Liver (tissue), 9 donors: ENCODE measurements around the gene SLC22A6. TPM values are rescaled to one million over a fixed set of nuclear protein-coding genes. Genes with fewer than 3 reads are reported as not detected.

Source experiments
- DNase-seq: peaks from one replicate; pipeline ENCODE4 v3.0.0-alpha.2; 2017; ENCODE audit warnings: low spot score
- H3K27ac ChIP-seq, 2 donors: one replicate each; pipeline ENCODE4 v1.7.0; 2013; ENCODE audit warnings: inconsistent platforms in 2 of 2, low read length in 2 of 2, control low read depth in 1 of 2, low read depth in 1 of 2, mild to moderate bottlenecking in 1 of 2
- H3K27me3 ChIP-seq, 4 donors: one replicate each; pipeline versions ENCODE4 v1.6.1 to v1.7.0; 2013; ENCODE audit warnings: low read length in 3 of 4, inconsistent platforms in 1 of 4, mild to moderate bottlenecking in 1 of 4, moderate library complexity in 1 of 4; ENCODE audit not compliant: control insufficient read depth in 4 of 4, insufficient read depth in 4 of 4
- H3K36me3 ChIP-seq, 4 donors: one replicate each; pipeline versions ENCODE4 v1.6.1 to v1.7.0; 2013; ENCODE audit warnings: low read length in 3 of 4, mild to moderate bottlenecking in 3 of 4, low read depth in 1 of 4, moderate library complexity in 1 of 4; ENCODE audit not compliant: control insufficient read depth in 4 of 4, insufficient read depth in 3 of 4
- H3K4me1 ChIP-seq, 4 donors: one replicate each; pipeline versions ENCODE4 v1.6.1 to v1.7.0; 2013; ENCODE audit warnings: low read length in 3 of 4, mild to moderate bottlenecking in 3 of 4, moderate library complexity in 1 of 4; ENCODE audit not compliant: control insufficient read depth in 4 of 4, insufficient read depth in 4 of 4
- H3K4me3 ChIP-seq, 3 donors: one replicate each; pipeline versions ENCODE4 v1.6.1 to v1.7.0; 2013; ENCODE audit warnings: low read length in 3 of 3, control low read depth in 1 of 3, low read depth in 1 of 3, mild to moderate bottlenecking in 1 of 3
- H3K9ac ChIP-seq, 2 donors: one replicate each; pipeline ENCODE4 v1.7.0; 2013; ENCODE audit warnings: low read length in 2 of 2, mild to moderate bottlenecking in 2 of 2, moderate library complexity in 2 of 2, control low read depth in 1 of 2, low read depth in 1 of 2
- H3K9me3 ChIP-seq, 4 donors: one replicate each; pipeline versions ENCODE4 v1.6.1 to v1.7.0; 2013; ENCODE audit warnings: low read length in 3 of 4; ENCODE audit not compliant: control insufficient read depth in 4 of 4
- EGR1 ChIP-seq, 2 donors: IDR thresholded peaks; 2 replicates each; pipeline ENCODE4 v1.6.1; 2016 to 2018; ENCODE audit warnings: antibody characterized with exemption in 2 of 2, low read depth in 2 of 2
- FOXA1 ChIP-seq: IDR thresholded peaks from 2 replicates; pipeline ENCODE4 v1.6.1; 2016; ENCODE audit warnings: antibody characterized with exemption
- FOXA2 ChIP-seq: IDR thresholded peaks from 2 replicates; pipeline ENCODE4 v1.6.1; 2016; ENCODE audit warnings: antibody characterized with exemption
- GABPA ChIP-seq, 2 donors: IDR thresholded peaks in 1 of 2; conservative IDR thresholded peaks in 1 of 2; 2 replicates each; pipeline ENCODE4 v1.6.1; 2016; ENCODE audit warnings: antibody characterized with exemption in 2 of 2, mild to moderate bottlenecking in 1 of 2, moderate library complexity in 1 of 2
- HNF4A ChIP-seq, 2 donors: conservative IDR thresholded peaks; 2 replicates each; pipeline ENCODE4 v1.6.1; 2016; ENCODE audit warnings: antibody characterized with exemption in 2 of 2, mild to moderate bottlenecking in 2 of 2
- HNF4G ChIP-seq: IDR thresholded peaks from 2 replicates; pipeline ENCODE4 v1.6.1; 2016; ENCODE audit warnings: antibody characterized with exemption
- JUND ChIP-seq, 2 donors: IDR thresholded peaks; 2 replicates each; pipeline ENCODE4 v1.6.1; 2016; ENCODE audit warnings: antibody characterized with exemption in 2 of 2
- NR2F2 ChIP-seq: IDR thresholded peaks from 2 replicates; pipeline ENCODE4 v1.6.1; 2016; ENCODE audit warnings: antibody characterized with exemption
- RAD21 ChIP-seq, 2 donors: IDR thresholded peaks; 2 replicates each; pipeline ENCODE4 v1.6.1; 2016; ENCODE audit warnings: antibody characterized with exemption in 2 of 2, mild to moderate bottlenecking in 2 of 2
- RXRA ChIP-seq, 2 donors: IDR thresholded peaks; 2 replicates each; pipeline ENCODE4 v1.6.1; 2017 to 2018; ENCODE audit warnings: antibody characterized with exemption in 2 of 2, mild to moderate bottlenecking in 1 of 2
- SP1 ChIP-seq: IDR thresholded peaks from 2 replicates; pipeline ENCODE4 v1.6.1; 2018; ENCODE audit warnings: antibody characterized with exemption, mild to moderate bottlenecking
- TAF1 ChIP-seq: conservative IDR thresholded peaks from 2 replicates; pipeline ENCODE4 v1.6.1; 2016; ENCODE audit warnings: antibody characterized with exemption, mild to moderate bottlenecking
- YY1 ChIP-seq: IDR thresholded peaks from 2 replicates; pipeline ENCODE4 v1.6.1; 2016; ENCODE audit warnings: antibody characterized with exemption, mild to moderate bottlenecking
- WGBS: extraction: QIAGEN DNeasy Blood & Tissue Kit; methylation state at CpG from one replicate; pipeline ENCODE4 v1.1.7; 2013; 5-methylcytosine and 5-hydroxymethylcytosine counted together
- polyA plus RNA-seq, 2 donors: library from polyadenylated mRNA; stranded (reverse) in 1 of 2; unstranded in 1 of 2; fragments of 200-250 nt in 1 of 2; fragments of >200 nt in 1 of 2; fragmentation: Nextera tagmentation in 1 of 2; extraction: Ambion mirVana in 1 of 2; gene quantifications; one replicate each; pipeline versions ENCODE4 v1.2.1 to v1.2.3, GENCODE V29; 2013 to 2015
- total RNA-seq, 2 donors: library from RNA; depleted of rRNA; stranded (reverse); fragments of >200 nt; gene quantifications; one replicate each; pipeline ENCODE4 v1.2.3, GENCODE V29; 2014
- TF ChIP-seq, protein P1 (sequence below): IDR thresholded peaks from 2 replicates; pipeline ENCODE4 v1.6.1; 2016; ENCODE audit warnings: antibody characterized with exemption, mild to moderate bottlenecking
- TF ChIP-seq, protein P2 (sequence below): fragments of 150-350 bp; IDR thresholded peaks from 2 replicates; pipeline ENCODE4 v1.5.1; 2017; ENCODE audit warnings: improper control_type of control experiment, low read depth, low read length; ENCODE audit not compliant: missing input control
- TF ChIP-seq, protein P3 (sequence below): IDR thresholded peaks from 2 replicates; pipeline ENCODE4 v1.6.1; 2016; ENCODE audit warnings: antibody characterized with exemption
- TF ChIP-seq, protein P4 (sequence below): IDR thresholded peaks from 2 replicates; pipeline ENCODE4 v1.6.1; 2016; ENCODE audit warnings: antibody characterized with exemption
- TF ChIP-seq, protein P5 (sequence below): IDR thresholded peaks from 2 replicates; pipeline ENCODE4 v1.6.1; 2016; ENCODE audit warnings: antibody characterized with exemption
- donor health status: healthy.
- donor health status: healthy.
- donor health status: healthy.
- donor health status: healthy.
- donor health status: healthy.

The SLC22A6 gene
- total and polyA plus RNA-seq, 4 donors: not detected

DNA sequence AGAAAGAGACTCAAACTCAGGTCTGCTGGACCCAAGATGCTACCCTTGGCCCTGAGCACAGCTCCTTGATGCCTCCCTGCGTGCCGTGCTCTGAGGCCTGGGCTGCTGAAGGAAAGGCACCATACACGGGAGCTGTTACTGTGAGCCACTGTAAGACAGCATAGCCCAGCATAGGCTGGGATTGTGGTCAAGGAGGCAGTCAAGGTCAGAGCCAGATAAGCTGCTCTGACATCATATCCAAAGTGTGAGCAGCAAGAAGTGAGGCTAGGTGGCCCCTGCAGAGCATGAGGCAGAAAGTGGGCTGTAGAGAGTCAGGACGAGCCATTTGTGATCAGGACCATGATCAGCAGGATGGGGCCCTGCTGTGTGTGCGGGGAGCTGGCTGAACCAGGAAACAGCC, 23.2 kb upstream of the SLC22A6 start:
- DNase-seq: no peak
- TF ChIP-seq, protein P1, sequence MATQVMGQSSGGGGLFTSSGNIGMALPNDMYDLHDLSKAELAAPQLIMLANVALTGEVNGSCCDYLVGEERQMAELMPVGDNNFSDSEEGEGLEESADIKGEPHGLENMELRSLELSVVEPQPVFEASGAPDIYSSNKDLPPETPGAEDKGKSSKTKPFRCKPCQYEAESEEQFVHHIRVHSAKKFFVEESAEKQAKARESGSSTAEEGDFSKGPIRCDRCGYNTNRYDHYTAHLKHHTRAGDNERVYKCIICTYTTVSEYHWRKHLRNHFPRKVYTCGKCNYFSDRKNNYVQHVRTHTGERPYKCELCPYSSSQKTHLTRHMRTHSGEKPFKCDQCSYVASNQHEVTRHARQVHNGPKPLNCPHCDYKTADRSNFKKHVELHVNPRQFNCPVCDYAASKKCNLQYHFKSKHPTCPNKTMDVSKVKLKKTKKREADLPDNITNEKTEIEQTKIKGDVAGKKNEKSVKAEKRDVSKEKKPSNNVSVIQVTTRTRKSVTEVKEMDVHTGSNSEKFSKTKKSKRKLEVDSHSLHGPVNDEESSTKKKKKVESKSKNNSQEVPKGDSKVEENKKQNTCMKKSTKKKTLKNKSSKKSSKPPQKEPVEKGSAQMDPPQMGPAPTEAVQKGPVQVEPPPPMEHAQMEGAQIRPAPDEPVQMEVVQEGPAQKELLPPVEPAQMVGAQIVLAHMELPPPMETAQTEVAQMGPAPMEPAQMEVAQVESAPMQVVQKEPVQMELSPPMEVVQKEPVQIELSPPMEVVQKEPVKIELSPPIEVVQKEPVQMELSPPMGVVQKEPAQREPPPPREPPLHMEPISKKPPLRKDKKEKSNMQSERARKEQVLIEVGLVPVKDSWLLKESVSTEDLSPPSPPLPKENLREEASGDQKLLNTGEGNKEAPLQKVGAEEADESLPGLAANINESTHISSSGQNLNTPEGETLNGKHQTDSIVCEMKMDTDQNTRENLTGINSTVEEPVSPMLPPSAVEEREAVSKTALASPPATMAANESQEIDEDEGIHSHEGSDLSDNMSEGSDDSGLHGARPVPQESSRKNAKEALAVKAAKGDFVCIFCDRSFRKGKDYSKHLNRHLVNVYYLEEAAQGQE: no peak
- TF ChIP-seq HNF4G: no peak
- no peak for TF ChIP-seq TAF1
- TF ChIP-seq, protein P2, sequence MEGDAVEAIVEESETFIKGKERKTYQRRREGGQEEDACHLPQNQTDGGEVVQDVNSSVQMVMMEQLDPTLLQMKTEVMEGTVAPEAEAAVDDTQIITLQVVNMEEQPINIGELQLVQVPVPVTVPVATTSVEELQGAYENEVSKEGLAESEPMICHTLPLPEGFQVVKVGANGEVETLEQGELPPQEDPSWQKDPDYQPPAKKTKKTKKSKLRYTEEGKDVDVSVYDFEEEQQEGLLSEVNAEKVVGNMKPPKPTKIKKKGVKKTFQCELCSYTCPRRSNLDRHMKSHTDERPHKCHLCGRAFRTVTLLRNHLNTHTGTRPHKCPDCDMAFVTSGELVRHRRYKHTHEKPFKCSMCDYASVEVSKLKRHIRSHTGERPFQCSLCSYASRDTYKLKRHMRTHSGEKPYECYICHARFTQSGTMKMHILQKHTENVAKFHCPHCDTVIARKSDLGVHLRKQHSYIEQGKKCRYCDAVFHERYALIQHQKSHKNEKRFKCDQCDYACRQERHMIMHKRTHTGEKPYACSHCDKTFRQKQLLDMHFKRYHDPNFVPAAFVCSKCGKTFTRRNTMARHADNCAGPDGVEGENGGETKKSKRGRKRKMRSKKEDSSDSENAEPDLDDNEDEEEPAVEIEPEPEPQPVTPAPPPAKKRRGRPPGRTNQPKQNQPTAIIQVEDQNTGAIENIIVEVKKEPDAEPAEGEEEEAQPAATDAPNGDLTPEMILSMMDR: no peak
- TF ChIP-seq FOXA2: no peak
- TF ChIP-seq NR2F2: no peak
- TF ChIP-seq EGR1 (IDR thresholded peaks at IDR 0.05; ENCODE audit: low read depth in 2 of 2): no peak
- TF ChIP-seq JUND (IDR thresholded peaks at IDR 0.05): no peak
- no peak for TF ChIP-seq RXRA (IDR thresholded peaks at IDR 0.05)
- TF ChIP-seq YY1: no peak
- no peak for TF ChIP-seq SP1
- no peak for TF ChIP-seq HNF4A (conservative IDR thresholded peaks at IDR 0.05)
- no peak for TF ChIP-seq RAD21 (IDR thresholded peaks at IDR 0.05)
- TF ChIP-seq, protein P3, sequence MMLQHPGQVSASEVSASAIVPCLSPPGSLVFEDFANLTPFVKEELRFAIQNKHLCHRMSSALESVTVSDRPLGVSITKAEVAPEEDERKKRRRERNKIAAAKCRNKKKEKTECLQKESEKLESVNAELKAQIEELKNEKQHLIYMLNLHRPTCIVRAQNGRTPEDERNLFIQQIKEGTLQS: no peak
- TF ChIP-seq, protein P4, sequence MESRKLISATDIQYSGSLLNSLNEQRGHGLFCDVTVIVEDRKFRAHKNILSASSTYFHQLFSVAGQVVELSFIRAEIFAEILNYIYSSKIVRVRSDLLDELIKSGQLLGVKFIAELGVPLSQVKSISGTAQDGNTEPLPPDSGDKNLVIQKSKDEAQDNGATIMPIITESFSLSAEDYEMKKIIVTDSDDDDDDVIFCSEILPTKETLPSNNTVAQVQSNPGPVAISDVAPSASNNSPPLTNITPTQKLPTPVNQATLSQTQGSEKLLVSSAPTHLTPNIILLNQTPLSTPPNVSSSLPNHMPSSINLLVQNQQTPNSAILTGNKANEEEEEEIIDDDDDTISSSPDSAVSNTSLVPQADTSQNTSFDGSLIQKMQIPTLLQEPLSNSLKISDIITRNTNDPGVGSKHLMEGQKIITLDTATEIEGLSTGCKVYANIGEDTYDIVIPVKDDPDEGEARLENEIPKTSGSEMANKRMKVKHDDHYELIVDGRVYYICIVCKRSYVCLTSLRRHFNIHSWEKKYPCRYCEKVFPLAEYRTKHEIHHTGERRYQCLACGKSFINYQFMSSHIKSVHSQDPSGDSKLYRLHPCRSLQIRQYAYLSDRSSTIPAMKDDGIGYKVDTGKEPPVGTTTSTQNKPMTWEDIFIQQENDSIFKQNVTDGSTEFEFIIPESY: no peak
- TF ChIP-seq, protein P5, sequence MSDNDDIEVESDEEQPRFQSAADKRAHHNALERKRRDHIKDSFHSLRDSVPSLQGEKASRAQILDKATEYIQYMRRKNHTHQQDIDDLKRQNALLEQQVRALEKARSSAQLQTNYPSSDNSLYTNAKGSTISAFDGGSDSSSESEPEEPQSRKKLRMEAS: no peak
- no peak for TF ChIP-seq FOXA1
- TF ChIP-seq GABPA (IDR thresholded peaks at IDR 0.05 in 1 of 2, conservative IDR thresholded peaks at IDR 0.05 in 1 of 2): no peak
- no peaks in the 10 kb centered on the region for H3K27me3 ChIP-seq
- no peak overlapping the region for H3K4me3 ChIP-seq
- no peak overlapping the region for H3K9ac ChIP-seq
- WGBS: 91% methylated on average over 5 of the region's 5 CpGs
- H3K27ac ChIP-seq: no peak overlapping the region
- no peaks in the 10 kb centered on the region for H3K9me3 ChIP-seq
- no peaks in the 10 kb centered on the region for H3K36me3 ChIP-seq
- H3K4me1 ChIP-seq: no peaks in the 10 kb centered on the region
